ENCODE results near the gene ANAPC1.
"Not testable (repeated sequence)": the region's sequence is repeated elsewhere in the genome, so short reads cannot be mapped to it uniquely, and the experiment has no call there.

ANAPC1 gene, protein sequence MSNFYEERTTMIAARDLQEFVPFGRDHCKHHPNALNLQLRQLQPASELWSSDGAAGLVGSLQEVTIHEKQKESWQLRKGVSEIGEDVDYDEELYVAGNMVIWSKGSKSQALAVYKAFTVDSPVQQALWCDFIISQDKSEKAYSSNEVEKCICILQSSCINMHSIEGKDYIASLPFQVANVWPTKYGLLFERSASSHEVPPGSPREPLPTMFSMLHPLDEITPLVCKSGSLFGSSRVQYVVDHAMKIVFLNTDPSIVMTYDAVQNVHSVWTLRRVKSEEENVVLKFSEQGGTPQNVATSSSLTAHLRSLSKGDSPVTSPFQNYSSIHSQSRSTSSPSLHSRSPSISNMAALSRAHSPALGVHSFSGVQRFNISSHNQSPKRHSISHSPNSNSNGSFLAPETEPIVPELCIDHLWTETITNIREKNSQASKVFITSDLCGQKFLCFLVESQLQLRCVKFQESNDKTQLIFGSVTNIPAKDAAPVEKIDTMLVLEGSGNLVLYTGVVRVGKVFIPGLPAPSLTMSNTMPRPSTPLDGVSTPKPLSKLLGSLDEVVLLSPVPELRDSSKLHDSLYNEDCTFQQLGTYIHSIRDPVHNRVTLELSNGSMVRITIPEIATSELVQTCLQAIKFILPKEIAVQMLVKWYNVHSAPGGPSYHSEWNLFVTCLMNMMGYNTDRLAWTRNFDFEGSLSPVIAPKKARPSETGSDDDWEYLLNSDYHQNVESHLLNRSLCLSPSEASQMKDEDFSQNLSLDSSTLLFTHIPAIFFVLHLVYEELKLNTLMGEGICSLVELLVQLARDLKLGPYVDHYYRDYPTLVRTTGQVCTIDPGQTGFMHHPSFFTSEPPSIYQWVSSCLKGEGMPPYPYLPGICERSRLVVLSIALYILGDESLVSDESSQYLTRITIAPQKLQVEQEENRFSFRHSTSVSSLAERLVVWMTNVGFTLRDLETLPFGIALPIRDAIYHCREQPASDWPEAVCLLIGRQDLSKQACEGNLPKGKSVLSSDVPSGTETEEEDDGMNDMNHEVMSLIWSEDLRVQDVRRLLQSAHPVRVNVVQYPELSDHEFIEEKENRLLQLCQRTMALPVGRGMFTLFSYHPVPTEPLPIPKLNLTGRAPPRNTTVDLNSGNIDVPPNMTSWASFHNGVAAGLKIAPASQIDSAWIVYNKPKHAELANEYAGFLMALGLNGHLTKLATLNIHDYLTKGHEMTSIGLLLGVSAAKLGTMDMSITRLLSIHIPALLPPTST (N-terminal part only)

DNA sequence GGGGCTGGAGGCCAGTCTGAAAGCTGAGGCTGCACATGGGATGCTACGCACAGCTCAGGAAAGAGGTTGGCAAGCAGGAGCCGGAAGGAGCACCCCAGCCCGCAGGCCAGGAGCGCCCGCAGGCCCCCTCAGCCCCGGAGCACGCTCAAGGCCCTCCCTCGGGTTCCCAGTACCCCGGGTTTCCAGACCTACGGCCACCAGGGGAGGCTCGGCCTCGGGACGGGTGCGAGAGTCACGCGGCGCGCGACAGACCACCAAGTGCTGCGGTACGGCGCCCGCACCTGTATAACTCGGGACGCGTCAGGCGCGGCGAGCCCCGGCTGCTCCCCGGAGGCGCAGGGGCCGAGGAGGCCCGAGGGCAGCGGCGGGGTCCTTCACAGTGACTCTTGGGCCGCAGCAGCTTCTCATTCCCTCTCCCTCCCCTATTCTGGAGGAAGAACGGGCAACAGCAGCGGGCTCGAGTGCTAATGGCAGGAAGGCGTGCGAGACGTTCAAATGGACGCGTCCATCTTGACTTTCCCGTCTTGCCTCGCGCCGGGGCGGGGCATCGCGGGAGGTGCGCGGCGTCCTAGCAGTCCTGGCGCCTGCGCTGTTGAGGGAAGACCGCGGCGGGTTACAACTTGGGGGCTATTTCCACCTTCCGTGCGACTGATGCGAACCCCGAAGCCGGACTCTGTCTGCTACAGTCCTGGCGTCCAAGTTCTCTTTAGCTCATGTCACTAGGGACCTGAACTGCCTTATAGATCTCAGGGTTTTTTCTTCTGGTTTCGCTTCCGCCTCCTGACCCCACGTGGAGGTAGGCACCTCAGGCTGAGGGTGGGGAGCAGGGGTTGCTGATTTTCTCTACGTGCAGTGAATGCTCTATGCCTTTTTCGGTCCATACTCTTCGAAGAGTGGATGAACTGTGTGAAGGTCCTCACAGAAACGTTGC lies at the start of gene ANAPC1:
TSS of gene ANAPC1 (minus strand) at position 533 of the 931 bp plus-strand sequence. CDS start 3,368 bp downstream, outside the sequence.
- in situ Hi-C loops (cut with MboI; ENCODE audit: low sequenced_read_pairs), result loop anchor here (25.0 kb wide), 1 partner anchor 678 kb away; no protein-coding TSS in a partner anchor

DNA sequence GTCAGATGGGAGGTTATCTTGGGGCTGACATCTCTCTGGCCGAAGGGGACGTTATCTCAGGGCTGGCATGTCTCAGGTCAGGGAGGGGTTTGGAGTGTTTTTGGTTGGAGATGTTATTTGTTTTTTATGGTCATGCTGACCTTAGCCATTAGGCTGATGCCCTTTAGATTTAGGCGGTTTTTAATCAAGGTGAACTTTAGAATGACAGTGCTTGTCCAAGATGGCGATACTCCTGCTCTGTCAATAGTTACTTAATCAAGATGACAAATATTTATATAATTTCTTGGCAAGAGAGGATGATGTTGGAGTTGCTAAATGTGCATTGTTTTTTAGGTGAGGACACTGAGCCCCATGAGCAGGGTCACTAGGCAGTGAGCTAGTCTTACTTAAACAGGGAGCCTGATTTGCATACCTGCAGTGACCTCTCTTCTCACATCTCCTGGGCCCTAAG lies 48.9 kb upstream of the ANAPC1 start:
- in situ Hi-C loops (cut with MboI; ENCODE audit: low sequenced_read_pairs), result no loop called here

DNA sequence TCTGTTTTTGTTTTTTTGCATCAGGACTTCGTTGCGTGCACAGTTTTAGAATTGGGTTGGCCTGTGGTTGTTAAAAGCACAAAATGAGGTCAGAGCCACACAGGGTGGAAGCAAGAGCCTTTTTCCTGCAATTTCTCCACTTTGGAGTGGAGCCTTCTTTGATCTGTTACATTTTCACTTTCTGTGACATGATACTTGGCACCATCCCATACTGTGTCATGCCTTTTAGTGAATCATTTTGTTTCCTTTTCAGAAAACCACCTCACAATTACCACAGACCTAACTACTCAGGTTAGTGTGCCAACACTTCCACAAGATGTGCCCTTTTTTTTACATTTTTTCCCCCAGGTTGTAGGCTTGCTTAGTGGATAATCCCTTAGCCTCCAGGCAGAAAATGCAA lies 46.9 kb upstream of the ANAPC1 start:
- in situ Hi-C loops (cut with MboI; ENCODE audit: low sequenced_read_pairs), result no loop called here

DNA sequence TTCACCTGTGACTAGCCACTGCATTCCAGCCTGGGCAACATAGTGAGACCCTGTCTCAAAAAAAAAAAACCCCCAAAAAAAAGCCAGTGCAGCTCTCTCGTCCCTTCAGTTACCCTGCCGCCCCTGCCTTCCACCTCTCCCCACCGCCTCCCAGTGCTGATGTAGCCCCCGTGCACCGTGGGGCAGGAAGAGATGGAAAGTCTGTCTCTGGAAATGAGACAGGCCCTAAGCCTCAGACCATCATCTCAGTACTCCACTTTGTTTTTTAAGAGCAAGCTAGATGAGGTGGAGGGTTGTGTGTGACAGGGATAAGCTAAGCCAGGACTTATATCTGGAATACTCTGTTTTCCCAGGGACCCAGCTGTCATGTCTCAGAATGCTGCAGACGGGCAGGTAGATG lies 46.4 kb upstream of the ANAPC1 start:
- in situ Hi-C loops (cut with MboI; ENCODE audit: low sequenced_read_pairs), result no loop called here

DNA sequence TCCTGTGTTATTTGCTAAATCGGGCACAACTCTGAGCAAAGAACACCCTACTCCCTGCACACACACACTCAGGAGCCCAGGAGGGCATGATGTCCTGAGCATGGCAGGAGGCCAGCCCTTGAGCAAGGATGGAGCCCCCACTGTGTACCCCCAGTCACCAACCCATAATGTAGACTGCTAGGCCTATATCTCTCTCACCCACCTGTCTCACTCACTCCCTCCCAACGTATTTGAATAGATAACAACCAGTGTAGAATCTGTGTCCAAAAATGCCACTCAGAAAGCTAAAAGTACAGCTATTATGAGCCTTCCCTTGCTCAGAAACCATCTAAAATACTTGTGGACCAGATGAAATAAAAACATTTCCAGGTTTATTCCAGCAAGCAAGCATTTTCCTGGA lies 43.7 kb upstream of the ANAPC1 start:
- in situ Hi-C loops (cut with MboI; ENCODE audit: low sequenced_read_pairs), result no loop called here

DNA sequence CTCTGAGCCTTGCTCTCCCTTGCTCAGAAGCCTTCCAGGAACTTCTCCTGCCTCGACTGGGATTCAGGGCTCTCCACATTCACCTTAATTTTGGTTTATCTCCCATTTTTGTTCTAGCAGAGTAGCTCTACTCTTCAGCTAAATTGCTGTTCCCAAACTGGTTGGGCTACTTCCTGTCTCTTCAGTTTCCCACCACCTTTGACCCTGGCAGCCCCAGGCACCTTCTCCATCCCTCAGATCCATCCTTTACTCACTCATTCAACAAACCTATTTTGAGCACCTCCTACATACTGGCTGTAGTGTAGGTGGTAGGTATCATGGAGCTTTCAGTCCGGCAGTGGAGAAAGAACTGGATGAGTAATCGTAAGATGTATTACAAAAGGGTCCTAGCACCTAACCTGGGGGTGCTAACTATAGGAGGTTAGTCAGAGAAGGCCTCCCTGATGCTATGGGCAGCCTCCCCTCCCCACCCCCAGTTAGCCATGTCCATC lies 40.7 kb upstream of the ANAPC1 start:
- in situ Hi-C loops (cut with MboI; ENCODE audit: low sequenced_read_pairs), result no loop called here

DNA sequence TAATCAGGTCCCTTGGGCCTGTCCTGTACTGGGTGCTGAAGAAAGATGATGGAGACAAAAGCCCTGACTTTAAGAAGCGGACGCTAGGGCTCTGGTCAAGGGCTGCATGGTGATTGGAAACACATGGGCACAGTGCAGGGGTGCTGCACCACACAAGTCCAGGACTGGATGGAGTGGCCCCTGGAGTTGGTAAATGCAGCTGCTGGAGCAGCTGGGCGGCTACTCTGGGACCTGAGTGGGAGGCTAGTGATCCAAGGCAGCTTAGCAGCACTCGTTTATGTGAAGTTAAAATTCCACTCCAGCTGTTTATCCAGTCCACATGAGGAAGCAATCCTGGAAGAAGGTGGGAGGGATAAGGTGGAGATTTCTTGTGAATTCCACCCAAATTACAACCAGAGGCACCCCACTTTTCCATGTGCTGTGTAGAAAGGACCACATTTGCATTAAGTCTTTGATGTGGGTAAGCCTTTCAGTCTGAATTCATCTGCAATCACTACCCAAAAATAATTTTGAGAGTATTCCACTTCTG lies 39.3 kb upstream of the ANAPC1 start:
- in situ Hi-C loops (cut with MboI; ENCODE audit: low sequenced_read_pairs), result no loop called here

DNA sequence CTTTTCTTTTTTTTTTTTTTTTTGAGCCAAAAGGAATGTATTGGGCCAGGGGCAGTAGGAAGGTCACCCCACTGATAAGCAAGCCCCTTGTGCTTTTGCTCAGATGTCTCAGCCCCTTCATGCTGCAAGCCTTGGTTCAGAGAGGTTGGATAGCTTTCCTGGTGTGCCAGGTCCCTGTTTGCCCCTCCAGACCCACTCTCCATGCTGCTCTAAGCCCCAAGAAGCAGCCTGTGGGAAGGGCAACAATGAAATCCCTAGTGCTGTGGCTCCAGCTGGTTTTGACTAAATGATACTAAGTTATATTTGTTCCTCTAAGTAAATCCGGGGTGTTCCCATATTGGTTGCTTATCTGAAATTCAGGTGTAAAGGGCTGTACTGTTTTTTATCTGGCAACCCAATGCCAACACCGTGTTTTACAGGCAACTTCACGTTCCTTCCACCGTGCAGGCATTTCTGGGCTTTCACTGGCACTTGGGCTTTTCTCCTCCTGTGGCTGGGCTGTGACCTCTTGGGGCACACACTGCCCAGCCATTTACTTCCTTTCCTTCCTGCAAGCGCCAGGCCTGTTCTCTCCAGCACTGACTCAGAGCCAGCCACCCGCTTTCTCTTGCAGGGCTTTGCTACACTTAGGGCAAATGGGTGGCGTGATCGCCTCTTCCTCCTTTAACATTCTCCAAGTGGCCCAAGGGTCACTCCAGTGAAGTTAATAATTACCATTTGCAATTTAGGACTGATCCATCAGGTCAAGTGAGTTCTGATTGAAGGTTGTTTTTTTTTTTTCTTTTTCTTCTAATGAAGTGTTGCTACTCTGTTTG lies 36.0 kb upstream of the ANAPC1 start:
- in situ Hi-C loops (cut with MboI; ENCODE audit: low sequenced_read_pairs), result no loop called here

DNA sequence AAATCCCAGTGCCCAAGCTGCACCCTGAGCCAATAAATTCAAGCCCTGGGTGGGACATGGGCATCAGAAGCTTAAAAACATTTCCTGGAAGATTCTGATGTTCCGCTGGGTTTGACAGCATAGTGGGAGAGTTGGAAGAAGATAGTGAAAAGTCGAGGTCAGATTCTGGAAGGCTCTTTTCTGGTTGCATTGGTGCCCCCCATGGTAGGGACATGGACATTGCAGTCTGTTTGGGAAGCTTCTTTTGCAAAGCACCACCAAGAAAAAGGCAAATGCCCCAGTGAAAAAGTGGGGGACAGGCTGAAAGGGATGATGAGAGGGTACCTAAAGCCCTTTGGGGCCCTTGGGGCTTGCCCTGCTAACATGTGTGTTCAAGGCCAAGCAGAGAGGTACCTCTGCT lies 35.4 kb upstream of the ANAPC1 start:
- in situ Hi-C loops (cut with MboI; ENCODE audit: low sequenced_read_pairs), result no loop called here

DNA sequence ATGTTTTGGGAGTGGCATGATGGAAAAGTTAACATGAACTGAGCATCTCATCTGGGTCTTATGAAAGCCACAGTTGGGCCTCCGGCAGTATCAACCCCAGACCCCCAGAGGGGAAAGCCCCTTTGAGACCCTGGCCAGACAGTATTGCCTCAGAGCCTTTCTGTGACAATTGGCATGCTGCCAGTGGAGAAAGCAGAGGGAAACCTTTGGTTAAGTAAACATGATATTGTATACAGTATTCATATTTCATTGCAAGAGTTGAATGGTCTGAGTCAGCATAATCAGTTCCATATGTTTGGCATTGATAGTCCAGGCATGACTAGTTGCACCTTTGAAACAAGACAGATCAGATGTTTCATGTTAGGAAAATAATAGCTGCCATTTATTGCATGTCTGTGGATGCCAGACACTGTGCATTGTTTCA lies 34.4 kb upstream of the ANAPC1 start:
- in situ Hi-C loops (cut with MboI; ENCODE audit: low sequenced_read_pairs), result no loop called here

DNA sequence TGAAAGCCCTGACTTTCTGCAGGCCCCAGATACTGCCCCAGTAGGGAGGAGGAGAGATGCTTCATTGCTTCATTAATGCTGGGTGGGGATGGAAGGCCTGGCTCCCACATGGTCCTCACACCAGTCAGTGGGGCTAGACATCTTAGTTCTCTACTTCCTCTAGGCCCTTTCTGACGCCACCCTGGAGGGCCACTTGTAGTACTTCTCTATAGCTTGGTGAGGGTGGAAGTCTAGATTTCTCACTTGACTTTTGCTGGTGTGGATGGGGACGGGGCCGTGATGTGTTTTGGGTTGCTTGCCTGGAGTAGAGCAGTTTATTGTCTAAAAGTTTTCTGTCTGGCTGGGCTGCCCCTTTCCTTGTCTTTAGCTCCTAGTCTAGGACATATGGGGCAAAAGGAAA lies 33.1 kb upstream of the ANAPC1 start:
- in situ Hi-C loops (cut with MboI; ENCODE audit: low sequenced_read_pairs), result no loop called here

DNA sequence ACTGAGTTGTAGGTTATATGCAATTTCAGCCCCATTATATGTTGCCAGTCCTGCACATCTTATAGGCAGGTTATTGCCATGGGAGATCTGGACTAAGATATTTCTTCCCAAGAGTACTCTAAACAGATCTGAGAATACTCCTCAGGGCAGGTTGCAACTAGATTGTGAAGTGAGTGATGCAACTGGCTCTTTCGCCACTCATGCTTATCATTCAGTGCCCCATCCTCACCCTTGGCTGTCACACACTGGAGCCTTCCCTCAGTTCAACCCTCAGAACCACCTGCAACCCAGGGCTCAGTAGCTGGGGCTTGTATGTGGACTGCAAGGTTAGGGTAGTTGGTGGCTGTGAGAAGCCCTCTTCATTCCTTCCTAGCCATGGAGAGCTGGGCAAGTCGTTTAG lies 28.6 kb upstream of the ANAPC1 start:
- in situ Hi-C loops (cut with MboI; ENCODE audit: low sequenced_read_pairs), result no loop called here

DNA sequence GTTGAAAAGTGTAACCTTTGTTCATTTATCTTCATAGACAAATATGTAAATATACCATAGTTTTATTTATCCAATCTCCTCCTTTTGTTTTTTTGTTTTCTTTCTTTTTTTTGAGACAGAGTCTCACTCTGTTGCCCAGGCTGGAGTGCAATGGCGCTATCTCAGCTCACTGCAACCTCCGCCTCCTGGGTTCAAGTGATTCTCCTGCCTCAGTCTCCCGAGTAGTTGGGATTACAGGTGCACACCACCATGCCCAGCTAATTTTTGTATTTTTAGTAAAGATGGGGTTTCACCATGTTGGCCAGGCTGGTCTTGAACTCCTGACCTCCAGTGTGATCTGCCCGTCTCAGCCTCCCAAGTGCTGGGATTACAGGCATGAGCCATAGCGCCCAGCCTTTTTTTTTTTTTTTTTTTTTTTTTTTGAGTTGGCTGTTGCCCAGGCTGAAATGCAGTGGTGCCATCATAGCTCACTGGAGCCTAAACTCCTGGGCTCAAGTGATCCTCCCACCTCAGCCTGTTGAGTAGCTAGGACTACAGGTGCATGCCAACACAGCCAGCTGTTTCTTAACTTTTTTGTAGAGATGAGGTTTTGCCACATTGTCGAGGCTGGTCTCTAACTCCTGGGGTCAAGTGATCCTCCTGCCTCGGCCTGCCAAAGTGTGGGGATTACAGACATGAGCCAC lies 27.4 kb upstream of the ANAPC1 start:
- in situ Hi-C loops (cut with MboI; ENCODE audit: low sequenced_read_pairs), result not testable (repeated sequence)

DNA sequence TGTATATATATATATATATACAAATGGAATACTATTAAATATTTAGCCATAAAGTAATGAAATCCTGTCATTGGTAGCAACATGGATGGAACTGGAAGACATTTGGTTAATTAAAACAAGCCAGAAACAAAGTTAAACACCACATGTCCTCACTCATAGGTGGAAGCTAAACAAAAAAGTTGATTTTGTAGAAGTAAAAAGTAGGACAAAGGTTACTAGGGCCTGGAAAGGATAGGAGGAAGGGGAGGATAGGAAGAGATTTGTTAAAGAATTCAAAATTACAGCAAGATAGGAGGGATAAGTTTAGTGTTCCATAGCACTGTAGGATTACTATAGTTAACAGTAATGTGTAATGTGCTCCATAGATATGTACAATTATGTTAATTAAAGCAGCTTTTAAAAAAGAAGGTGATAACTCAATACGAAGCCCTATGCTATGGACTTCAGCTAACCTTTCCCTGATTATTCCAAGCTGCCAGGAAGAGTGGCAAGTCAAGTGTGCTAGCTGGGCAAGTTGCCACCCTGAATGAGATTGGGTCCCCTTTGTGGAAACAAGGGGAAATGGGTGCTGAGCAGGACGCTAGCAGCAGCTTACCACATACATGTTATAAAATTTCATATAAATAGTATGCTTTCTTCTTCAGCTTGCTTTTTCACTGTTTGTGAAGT lies 26.8 kb upstream of the ANAPC1 start:
- in situ Hi-C loops (cut with MboI; ENCODE audit: low sequenced_read_pairs), result no loop called here

DNA sequence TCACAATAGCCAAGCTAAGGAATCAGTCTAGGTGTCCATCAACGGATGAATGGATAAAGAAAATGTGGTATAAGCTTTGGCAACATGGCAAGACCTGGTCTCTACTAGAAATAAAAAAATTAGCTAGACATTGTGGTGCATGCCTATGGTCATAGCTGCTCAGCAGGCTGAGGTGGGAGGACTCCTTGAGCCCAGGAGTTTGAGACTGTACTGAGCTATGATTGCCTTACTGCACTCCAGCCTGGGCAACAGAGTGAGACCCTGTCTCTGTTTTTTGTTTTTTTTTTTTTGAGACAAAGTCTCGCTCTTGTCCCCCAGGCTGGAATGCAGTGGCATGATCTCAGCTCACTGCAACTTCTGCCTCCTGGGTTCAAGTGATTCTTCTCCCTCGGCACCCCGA lies 26.0 kb upstream of the ANAPC1 start:
- in situ Hi-C loops (cut with MboI; ENCODE audit: low sequenced_read_pairs), result not testable (repeated sequence)

DNA sequence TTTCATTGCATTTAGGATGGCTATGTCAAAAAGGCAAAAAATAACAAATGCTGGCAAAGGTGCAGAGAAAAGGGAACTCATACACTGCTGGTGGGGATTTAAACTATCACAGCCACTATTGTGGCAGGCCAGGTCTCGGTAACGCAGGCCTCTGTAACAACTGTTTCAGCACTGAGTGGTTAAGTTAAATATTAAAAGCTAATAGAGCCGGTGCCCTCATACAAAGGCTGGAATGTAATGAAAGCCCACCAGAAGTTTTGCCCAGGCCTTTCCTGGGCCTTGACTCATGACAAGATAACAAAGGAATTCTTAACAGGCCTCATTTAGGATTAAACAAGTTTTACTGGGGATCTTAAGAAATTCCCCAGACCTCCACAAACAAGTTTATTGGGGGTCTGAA lies 25.1 kb upstream of the ANAPC1 start:
- in situ Hi-C loops (cut with MboI; ENCODE audit: low sequenced_read_pairs), result no loop called here

DNA sequence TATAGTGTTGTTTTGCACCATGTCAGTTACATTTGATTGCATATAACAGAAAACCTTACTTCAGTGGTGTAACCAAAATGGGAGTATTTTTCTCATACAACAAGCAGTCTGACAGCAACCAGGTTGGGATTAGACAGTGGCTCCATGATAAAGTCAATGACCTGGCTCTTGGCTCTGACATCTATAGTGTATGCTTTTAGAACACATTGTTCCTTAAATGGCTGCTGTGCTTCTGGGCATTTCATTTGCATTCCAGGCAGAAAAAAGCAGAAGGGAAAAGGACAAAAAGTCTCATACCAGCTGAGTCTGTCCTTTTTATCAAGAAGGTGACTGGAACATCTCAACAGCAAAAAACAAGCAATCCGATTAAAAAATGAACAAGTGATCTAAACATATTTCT lies 24.6 kb upstream of the ANAPC1 start:
- in situ Hi-C loops (cut with MboI; ENCODE audit: low sequenced_read_pairs), result no loop called here

Data from HL-60/S4 treated with retinoic acid at 250 ng/mL for 4 days and 3 days (cell line).